CD4-positive, alpha-beta T cell treated with Interleukin-17A for 4 hours (primary cell): Measurements from ENCODE around the gene CCDC181.
A peak's percentile ranks its signal among the peaks of the same experiment; 100 is the strongest.

Experiments used
- DNase-seq: peaks from one replicate; pipeline ENCODE4 v3.0.0-alpha.2; 2020; ENCODE audit warnings: mixed read lengths

CCDC181 gene

DNA sequence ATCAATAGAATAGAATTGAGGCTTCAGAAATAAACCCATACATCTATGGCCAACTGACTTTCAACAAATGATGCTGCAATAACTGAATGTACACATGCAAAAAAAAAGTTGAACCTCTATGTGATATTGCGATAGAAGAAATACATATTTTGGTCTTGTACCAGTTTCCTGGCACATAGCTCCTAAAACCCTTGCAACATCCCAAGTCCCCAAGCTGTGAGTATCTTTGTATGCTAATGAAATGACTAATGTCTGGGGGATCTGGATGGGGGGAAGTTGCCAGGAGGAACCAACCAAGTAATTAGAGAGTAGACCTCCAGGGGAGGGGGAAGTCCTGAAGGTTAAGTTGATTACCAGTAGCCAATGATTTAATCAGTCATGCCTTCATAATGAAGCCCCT, 34.9 kb downstream of the CCDC181 start:
- no peak for DNase-seq

DNA sequence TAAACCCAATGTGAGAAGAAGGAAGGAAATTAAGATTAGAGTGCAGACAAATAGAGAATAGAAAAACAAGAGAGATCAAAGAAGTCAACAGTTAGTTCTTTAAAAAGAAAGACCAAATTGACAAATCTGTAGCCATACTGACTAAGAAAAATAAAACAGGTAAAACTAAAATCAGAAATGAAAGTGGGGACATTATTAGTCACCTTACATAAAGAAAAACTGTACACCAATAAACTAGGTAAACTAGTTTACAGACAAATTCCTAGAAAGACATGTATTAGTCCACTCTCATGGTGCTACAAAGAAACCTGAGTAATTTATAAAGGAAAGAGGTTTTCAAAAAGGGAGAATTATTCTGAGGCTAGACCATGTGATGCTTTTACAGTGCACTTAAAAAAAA, 37.0 kb downstream of the CCDC181 start:
- no peak for DNase-seq

- no peak for DNase-seq
Measured at GRCh38 chr1:169387399-169387798, 39.9 kb downstream of the CCDC181 start.

DNA sequence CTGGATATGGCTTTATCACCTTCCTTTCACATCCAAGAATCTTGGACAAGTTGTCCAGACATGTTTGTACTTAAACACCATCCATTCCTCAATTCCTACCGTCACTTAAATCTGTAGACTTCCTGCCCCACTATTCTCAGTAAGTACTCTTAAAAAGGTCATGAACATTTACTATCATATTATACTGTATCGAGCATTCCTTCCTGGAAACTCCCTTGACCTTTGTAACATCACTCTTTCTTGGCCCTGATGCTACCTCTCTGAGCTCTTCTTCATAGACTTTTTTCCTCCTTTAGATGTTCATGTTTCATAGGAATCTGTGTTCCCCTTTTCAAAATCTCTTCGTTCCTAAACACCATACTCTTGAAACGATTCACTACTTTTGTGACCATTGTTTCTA, 43.8 kb downstream of the CCDC181 start:
- DNase-seq = no peak

GRCh38 chr1:169381162-169381561, 46.1 kb downstream of the CCDC181 start:
- no peak for DNase-seq

DNA sequence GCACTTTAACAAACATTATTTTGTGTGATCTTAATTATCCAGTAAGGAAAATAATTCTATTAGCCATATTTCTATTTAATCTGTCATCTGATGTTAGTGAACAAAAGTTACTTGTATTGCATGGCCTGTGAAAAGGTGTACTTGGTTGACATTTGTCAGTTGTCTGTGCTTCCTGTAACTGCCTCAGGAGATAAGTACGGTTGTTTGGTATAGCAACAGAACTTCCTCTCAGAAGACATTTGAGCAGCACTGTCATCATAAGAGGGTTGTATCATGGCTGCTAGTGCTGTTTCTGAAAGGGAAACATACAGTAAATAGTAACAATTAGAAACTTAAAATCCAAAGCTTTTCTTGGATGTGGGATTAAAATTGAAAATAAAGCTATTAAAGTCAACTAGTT, 55.9 kb downstream of the CCDC181 start:
- no peak for DNase-seq

- DNase-seq = peak; percentile 27
Measured at GRCh38 chr1:169368406-169368769, 58.9 kb downstream of the CCDC181 start.

DNA sequence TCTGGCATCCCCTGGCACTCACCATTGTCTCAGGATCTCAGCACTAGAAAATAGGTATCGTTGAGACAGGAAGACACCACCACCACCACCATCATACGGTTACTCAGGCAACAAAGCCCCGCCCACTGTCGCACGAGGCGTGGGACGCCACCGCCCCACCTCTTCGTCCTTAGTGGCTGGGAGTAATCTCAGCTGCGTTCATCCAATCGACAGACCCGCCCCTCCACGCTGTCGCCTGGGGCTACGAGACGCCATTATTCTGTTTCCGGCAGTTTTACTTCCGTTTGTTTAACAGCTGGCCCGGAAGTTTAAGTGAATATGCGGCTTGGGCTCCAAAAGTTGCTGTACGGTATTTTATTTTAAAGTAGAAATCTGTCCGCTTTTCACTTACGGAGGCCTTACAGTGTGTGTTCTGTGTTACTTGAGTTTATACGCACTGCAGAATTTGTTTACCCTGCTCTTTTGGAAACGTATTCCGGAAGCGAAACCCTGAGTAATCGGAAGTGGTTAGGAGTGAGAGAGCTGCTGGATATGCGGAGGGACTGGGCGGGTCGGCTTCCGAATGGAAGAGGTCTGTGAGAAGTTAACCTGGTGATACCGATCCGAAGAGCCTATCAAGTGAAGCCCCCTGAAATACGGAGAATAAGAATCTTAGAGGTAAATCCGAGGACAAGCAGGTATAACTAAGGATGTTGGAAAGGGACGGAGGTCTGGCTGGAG, 59.4 kb downstream of the CCDC181 start, which contains the start of the genes BLZF1 and NME7:
TSS of gene BLZF1 (plus strand) at position 510 of the 720 bp plus-strand sequence. CDS start 1,328 bp downstream, outside the sequence.
TSS of gene NME7 (minus strand) at position 112 of the 720 bp plus-strand sequence. CDS start at position 25, 87 bp downstream.
- peak; percentile 98 for DNase-seq

- no peak for DNase-seq
Measured at GRCh38 chr1:169367096-169367685, 60.1 kb downstream of the CCDC181 start.

DNA sequence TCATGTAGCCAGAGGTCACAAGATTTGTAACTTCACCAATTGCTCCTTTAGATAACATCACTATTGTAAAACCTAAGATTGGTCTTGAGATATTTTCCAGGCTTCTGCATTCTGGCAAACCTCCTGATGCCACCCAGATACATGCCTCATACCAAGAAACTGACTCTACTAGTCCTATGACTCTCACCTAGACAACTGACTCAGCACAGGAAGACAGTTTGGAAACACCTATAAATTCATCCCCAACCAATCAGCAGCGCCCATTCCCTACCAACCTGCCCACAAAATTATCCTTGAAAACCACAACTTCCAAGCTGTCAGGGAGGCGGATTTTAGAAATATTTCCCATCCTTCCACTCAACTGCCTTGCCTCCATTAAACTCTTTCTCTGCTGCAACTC, 62.3 kb downstream of the CCDC181 start:
- no peak for DNase-seq

GRCh38 chr1:169363046-169363730, 64.1 kb downstream of the CCDC181 start:
- peak; percentile 6 for DNase-seq

GRCh38 chr1:169361281-169361680, 66.0 kb downstream of the CCDC181 start:
- no peak for DNase-seq

DNA sequence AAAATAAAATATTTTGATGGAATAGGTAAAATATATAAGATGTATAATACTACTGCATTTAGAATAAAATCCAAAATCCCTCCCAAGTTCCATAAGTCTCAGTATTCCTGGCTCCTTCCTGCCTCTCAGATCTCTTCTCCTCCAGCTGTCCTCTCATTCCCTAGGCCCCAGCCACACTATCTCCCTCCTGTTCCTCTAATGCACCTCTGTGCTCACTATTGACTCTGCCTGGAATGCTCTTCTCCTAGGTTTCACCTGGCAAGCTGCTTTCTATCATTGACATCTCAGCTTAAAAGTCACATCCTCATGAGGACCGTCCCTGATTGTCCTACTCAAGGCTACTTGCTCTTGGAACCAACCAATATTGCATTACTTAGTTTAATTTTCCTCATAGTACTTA, 66.9 kb downstream of the CCDC181 start:
- no peak for DNase-seq

DNA sequence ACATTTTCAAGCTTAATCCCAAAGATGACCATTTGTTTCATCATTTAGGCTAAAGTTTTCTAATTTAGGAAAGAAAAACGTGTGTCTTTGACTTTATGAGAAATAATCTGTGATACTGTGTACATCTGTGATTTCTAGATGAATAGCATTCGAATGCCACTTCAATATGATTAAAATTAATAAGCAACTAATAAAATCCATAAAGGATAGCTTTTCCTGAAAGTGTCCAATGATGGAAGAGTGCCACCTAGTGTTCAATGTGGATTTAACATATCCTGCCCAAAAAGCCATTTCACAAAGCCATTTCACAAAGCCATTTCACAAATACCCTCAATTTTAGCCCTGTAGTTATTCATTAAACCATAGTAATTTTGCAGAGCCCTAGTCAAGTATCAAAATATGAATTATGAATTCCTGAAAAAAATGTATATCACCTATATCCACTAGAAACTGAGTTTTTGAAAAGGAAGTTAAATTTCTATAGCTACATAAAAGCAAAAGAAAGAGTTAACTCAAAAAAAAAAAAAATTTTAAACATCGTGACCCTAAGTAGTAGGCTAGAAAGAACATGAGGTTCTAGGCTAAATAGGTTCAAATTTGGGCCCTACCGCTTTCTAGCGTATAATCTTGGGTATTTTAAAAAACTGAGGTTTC, 78.8 kb downstream of the CCDC181 start:
- DNase-seq = peak; percentile 24

DNA sequence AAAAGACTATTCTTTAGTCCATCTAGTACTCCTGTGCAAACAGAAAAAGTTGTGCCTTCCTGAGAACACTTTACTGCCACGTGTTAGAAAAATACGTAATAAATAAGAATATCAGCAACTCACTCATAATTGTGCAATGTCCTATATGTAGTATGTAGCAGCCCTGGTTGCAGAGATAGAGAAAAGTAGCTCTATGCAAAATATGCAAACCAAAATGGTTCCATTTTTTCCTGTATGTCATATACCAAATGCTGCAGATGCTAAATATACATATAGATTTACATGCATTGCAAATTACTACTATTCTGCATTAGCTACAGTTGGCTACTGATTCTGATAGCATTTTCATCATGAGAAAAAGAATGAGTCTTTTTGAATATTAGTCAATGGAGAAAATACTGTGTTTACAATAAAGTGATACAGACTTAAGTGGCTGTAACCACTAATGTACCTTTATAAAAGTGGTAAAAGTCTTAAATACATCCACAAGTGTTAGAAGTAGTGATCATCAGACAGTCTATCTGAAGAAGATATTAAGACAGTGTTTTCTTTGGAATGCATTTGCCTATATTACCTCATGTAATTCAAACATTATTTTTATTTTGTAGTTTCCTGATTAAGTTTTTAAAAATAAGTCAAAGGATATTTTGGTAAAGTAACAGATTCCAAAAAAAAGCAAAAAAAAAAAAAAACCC, 79.4 kb downstream of the CCDC181 start:
- DNase-seq = no peak

- no peak for DNase-seq
Measured at GRCh38 chr1:169346036-169346589, 81.2 kb downstream of the CCDC181 start.

DNA sequence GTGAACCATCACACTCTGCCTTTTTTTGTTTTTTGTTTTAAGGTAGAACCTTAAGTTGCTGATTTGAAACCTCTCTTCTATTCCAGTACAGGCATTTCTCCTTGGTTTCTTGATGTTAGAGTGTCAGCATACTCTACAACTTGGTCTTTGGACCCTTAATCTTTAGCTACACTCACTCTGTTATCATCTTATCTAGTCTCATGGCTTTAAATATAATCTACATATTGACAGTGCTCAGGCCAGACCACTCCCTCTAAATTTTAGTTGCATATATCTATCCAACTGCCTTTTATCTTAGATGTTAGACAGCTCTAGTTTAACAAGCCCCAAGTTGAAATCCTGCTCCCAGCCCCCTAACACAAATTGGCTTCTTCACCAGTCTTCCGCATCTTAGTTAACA, 81.8 kb downstream of the CCDC181 start:
- no peak for DNase-seq
